A673 (cell line): Measurements from ENCODE around the gene ZNF74. TPM values are rescaled to one million over a fixed set of nuclear protein-coding genes. Genes with fewer than 3 reads are reported as not detected.

ENCODE experiments used
- BruUV-seq: library from RNA; stranded (reverse); fragments of 400-500 nt; replicated peaks from 2 replicates; lab custom pipeline; 2021; lab: Mats Ljungman, UMichigan
- CTCF ChIA-PET: fragments of 300-600 bp; sonication (Branson Sonifier 250); formaldehyde crosslinking; loops from one replicate; lab custom pipeline; 2022; ENCODE audit warnings: antibody characterized with exemption; lab: Charles Lee
- POLR2A ChIA-PET: fragments of 300-600 bp; sonication (Branson Sonifier 250); formaldehyde crosslinking; loops from one replicate; lab custom pipeline; 2022; ENCODE audit warnings: antibody characterized with exemption; ENCODE audit not compliant: low non-redundant PET; lab: Charles Lee
- DNase-seq: peaks from one replicate; pipeline ENCODE4 v3.0.0-alpha.2; 2015; ENCODE audit warnings: low spot score
- H3K27ac ChIP-seq: fragments of 200-600 bp; sonication (generic); 2 replicates; pipeline ENCODE4 v1.5.1; 2016; ENCODE audit warnings: mixed run types, low read depth, mild to moderate bottlenecking, mixed read lengths, antibody characterized with exemption, low read length; ENCODE audit not compliant: poor library complexity, severe bottlenecking
- H3K27me3 ChIP-seq: fragments of 200-600 bp; sonication (generic); replicated peaks from 2 replicates; pipeline ENCODE4 v1.6.1; 2017; ENCODE audit warnings: mixed run types, low read depth, mild to moderate bottlenecking, mixed read lengths, antibody characterized with exemption, low read length; ENCODE audit not compliant: insufficient read depth, poor library complexity
- H3K36me3 ChIP-seq: fragments of 200-600 bp; sonication (generic); 2 replicates; pipeline ENCODE4 v1.6.1; 2016; ENCODE audit warnings: mixed run types, mild to moderate bottlenecking, mixed read lengths, antibody characterized with exemption, low read length; ENCODE audit not compliant: insufficient read depth, poor library complexity, severe bottlenecking
- H3K4me1 ChIP-seq: fragments of 200-600 bp; sonication (generic); 2 replicates; pipeline ENCODE4 v1.6.1; 2017; ENCODE audit warnings: mixed run types, mild to moderate bottlenecking, mixed read lengths, antibody characterized with exemption, low read length; ENCODE audit not compliant: insufficient read depth, poor library complexity, severe bottlenecking
- H3K4me3 ChIP-seq: fragments of 200-600 bp; sonication (generic); 2 replicates; pipeline ENCODE4 v1.5.1; 2016; ENCODE audit warnings: low read depth, mixed run types, mild to moderate bottlenecking, mixed read lengths, low read length; ENCODE audit not compliant: poor library complexity, severe bottlenecking
- H3K9me3 ChIP-seq: fragments of 200-600 bp; sonication (generic); 2 replicates; pipeline ENCODE4 v1.6.1; 2016; ENCODE audit warnings: mixed run types, low read depth, mild to moderate bottlenecking, mixed read lengths, antibody characterized with exemption, low read length; ENCODE audit not compliant: poor library complexity, severe bottlenecking
- EZH2 ChIP-seq: fragments of 200-600 bp; sonication (generic); IDR thresholded peaks from 2 replicates; pipeline ENCODE4 v1.6.1; 2017; ENCODE audit warnings: borderline replicate concordance, low read depth, mild to moderate bottlenecking, mixed read lengths, antibody characterized with exemption, low read length; ENCODE audit not compliant: poor library complexity, severe bottlenecking
- intact Hi-C: fragments of 100-400 bp; cut with micrococcal nuclease; formaldehyde crosslinking; loops from one replicate; pipeline ENCODE4 v1.10.0; 2022; ENCODE audit not compliant: unreplicated experiment
- total RNA-seq: library from RNA; stranded (reverse); gene quantifications from 2 replicates; pipeline ENCODE4 v1.2.3, GENCODE V29; 2021
- TF ChIP-seq, protein P1 (sequence below): fragments of 300-800, 200-600 bp; sonication (generic); conservative IDR thresholded peaks from 2 replicates; pipeline ENCODE4 v1.5.1; 2017; ENCODE audit warnings: low read depth, mild to moderate bottlenecking, antibody characterized with exemption, low read length, moderate library complexity, mixed read lengths

The ZNF74 gene
- total RNA-seq, 1 experiment from 2014 or later: 37.2 TPM

DNA sequence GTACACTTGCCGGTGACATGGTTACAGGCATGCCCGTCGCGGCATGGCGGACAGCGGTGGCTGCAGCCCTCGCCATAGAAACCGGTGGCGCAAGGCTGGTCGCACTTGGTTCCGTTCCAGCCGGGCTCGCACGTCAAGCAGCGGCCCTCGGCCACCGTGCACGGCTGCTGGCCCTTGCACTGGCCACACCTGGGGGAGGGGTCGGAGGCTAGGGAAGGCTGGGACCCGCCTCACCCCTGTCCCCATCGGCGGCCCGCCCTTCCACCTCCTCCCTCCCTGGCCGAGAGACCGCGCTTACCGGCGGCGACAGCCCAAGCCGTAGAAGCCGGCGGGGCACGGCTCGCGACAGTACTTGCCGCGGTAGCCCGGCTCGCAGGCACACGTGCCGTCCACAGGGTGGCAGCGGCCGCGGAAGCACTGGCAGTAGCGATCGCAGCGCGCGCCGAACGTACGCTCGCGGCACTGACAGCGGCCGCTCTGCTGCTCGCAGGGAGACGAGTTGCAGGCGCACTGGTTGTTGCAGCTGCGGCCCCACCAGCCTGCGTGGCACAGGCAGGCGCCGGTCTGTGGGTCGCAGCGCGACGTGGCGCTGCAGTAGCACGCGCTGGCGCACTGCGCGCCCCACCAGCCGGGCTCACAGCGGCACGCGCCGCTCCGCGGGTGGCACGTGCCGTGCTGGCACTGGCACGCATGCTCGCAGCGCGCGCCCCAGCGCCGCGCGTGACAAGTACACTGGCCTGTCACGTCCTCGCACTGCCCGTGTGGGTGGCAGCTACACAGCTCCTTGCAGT lies 37.0 kb downstream of the ZNF74 start:
- no peak for TF ChIP-seq EZH2
- TF ChIP-seq, protein P1, sequence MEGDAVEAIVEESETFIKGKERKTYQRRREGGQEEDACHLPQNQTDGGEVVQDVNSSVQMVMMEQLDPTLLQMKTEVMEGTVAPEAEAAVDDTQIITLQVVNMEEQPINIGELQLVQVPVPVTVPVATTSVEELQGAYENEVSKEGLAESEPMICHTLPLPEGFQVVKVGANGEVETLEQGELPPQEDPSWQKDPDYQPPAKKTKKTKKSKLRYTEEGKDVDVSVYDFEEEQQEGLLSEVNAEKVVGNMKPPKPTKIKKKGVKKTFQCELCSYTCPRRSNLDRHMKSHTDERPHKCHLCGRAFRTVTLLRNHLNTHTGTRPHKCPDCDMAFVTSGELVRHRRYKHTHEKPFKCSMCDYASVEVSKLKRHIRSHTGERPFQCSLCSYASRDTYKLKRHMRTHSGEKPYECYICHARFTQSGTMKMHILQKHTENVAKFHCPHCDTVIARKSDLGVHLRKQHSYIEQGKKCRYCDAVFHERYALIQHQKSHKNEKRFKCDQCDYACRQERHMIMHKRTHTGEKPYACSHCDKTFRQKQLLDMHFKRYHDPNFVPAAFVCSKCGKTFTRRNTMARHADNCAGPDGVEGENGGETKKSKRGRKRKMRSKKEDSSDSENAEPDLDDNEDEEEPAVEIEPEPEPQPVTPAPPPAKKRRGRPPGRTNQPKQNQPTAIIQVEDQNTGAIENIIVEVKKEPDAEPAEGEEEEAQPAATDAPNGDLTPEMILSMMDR: peak; percentile 64
- Histone ChIP-seq H3K27ac (no peak overlapping the region), H3K36me3 (no peaks in the 10 kb centered on the region), H3K27me3 (no peaks in the 10 kb centered on the region), H3K4me3 (peak overlapping the region; percentile 38), H3K4me1 (no peaks in the 10 kb centered on the region), H3K9me3 (no peaks in the 10 kb centered on the region)
- intact Hi-C loops: loop anchor here (5.0 kb wide), 1 partner anchor 66 kb away; the partner anchor contains the start of gene KLHL22
- ChIA-PET CTCF (no interaction called here), POLR2A (no interaction called here)
- BruUV-seq: no TSS peak
- peak; percentile 87 for DNase-seq

DNA sequence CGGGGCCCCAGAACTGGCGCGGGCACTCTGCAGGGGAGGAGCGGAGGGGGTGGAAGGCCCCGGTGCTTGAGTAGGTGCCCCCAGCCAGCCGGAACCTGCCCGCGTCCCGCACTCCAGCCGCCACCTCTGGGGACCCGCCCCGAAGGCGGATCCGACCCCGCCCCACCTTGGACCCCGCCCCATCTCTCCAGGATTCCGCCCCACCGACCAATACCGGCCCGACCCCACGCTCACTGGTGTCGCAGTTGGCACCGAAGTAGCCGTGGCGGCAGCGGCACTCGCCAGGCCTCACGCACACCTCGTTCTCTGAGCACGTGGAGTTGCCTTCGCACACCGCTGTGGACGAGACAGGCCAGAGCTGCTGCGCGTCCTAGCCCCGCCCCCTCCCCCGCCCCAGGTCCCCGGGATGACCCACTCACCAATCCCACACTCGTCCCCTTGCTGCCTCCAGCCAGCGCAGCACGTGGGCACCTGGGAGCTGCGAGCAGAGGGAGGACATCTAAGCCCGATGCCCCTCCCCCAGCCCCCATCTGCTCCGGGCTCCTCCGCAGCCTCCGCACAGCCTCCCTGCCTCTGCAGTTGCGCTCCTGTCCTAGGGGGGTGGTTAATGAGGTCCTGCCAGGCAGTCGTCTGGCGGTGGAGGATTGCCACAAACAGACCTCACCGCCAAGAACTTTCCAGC lies 37.7 kb downstream of the ZNF74 start:
- Histone ChIP-seq H3K36me3 (no peaks in the 10 kb centered on the region), H3K4me3 (peak overlapping the region; percentile 38), H3K4me1 (peaks cover 3% of the 10 kb centered on the region), H3K27ac (no peak overlapping the region), H3K9me3 (no peaks in the 10 kb centered on the region), H3K27me3 (peaks cover 3% of the 10 kb centered on the region)
- POLR2A ChIA-PET: no interaction called here
- CTCF ChIA-PET: no interaction called here
- TF ChIP-seq, protein P1: no peak
- TF ChIP-seq EZH2: no peak
- no TSS peak for BruUV-seq
- no peak for DNase-seq
- intact Hi-C loops: loop anchor here (5.0 kb wide), 1 partner anchor 66 kb away; the partner anchor contains the start of gene KLHL22

DNA sequence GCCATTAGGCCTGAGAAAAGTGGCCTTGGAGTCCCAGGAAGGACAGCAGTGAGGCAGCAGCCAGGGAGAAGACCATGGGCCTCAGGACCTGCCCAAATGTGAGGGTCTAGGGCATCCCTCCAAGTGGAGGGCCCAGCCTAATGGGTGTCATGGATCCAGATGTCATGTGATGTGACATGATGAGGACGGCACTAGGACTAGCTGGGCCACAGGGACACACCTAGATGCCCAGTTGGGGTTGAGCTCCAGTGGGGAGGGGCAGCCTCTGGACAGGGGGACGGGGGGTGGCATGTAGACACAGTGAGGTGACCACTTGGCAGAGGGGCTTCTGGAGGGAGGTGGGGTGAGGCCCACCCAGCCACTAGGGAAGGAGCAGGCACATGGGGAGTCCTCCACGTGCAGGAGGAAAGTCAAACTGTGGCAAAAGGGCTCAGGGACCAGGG lies 38.3 kb downstream of the ZNF74 start:
- POLR2A ChIA-PET: no interaction called here

More for the DNA sequence above, 38.3 kb downstream of the ZNF74 start:
- CTCF ChIA-PET: no interaction called here
- H3K4me3 ChIP-seq: no peak overlapping the region
- no peak overlapping the region for H3K27ac ChIP-seq
- H3K9me3 ChIP-seq: no peaks in the 10 kb centered on the region
- intact Hi-C loops: loop anchor here (5.0 kb wide), 1 partner anchor 65 kb away; the partner anchor contains the start of gene KLHL22
- BruUV-seq: no TSS peak
- TF ChIP-seq, protein P1: no peak
- H3K27me3 ChIP-seq: peaks cover 9% of the 10 kb centered on the region
- peaks cover 9% of the 10 kb centered on the region for H3K4me1 ChIP-seq
- H3K36me3 ChIP-seq: no peaks in the 10 kb centered on the region
- DNase-seq: no peak
